Measurements from ENCODE around the gene CRADD. TPM values are rescaled to one million over a fixed set of nuclear protein-coding genes. Genes with fewer than 3 reads are reported as not detected.

The CRADD gene
- total and polyA plus RNA-seq, 10 of the 15 experiments (the other 5 are each of a cell fraction or from before 2014, with no cell fraction given) = 7.6 to 15.5 (median 11.7) TPM

GRCh38 chr12:93638095-93638494 is 39.1 kb upstream of the CRADD start:
- peaks cover 4% of the 10 kb centered on the region; the same call in 2 of the 3 replicates for H3K9me3 ChIP-seq (replicated peaks; ENCODE audit: control insufficient read depth, insufficient read depth, low read length)
- H3K79me2 ChIP-seq (ENCODE audit: control insufficient read depth, insufficient read depth, low read length) = no peaks in the 10 kb centered on the region
- no peaks in the 10 kb centered on the region for H4K20me1 ChIP-seq (ENCODE audit: control insufficient read depth, insufficient read depth)
- H2AFZ ChIP-seq (ENCODE audit: control insufficient read depth, low read depth, low read length) = no peak overlapping the region
- no peak for FAIRE-seq
- no peak overlapping the region for H3K9ac ChIP-seq (ENCODE audit: control insufficient read depth, insufficient read depth, low read length)
- 32% methylated on average over 2 of the region's 2 CpGs for WGBS (ENCODE audit: insufficient coverage, insufficient replicate concordance, low lambda C conversion rate, missing lambda C conversion rate)
- TF ChIP-seq NFYA (IDR thresholded peaks at IDR 0.05; ENCODE audit: borderline replicate concordance, low read depth, low read length) (no peak), IRF3 (IDR thresholded peaks at IDR 0.05) (no peak), MEF2B (IDR thresholded peaks at IDR 0.05; ENCODE audit: partially characterized antibody, poor library complexity, severe bottlenecking) (no peak), RB1 (IDR thresholded peaks at IDR 0.05; ENCODE audit: borderline replicate concordance) (no peak), SMAD5 (IDR thresholded peaks at IDR 0.05; ENCODE audit: low read depth) (no peak), SPI1 (IDR thresholded peaks at IDR 0.05; ENCODE audit: borderline replicate concordance, insufficient read depth, low read depth, low read length) (no peak), ZNF274 (IDR thresholded peaks at IDR 0.05; ENCODE audit: insufficient read depth, insufficient read length) (no peak), ETV6 (conservative IDR thresholded peaks at IDR 0.05 in 1 of 2, IDR thresholded peaks at IDR 0.05 in 1 of 2; ENCODE audit: borderline replicate concordance in 1 of 2, low read depth in 1 of 2) (no peak), SUPT20H (IDR thresholded peaks at IDR 0.05; ENCODE audit: borderline replicate concordance, control insufficient read depth, low read depth, low read length) (no peak), SIX5 (IDR thresholded peaks at IDR 0.05; ENCODE audit: low read depth, low read length, severe bottlenecking) (no peak), HCFC1 (IDR thresholded peaks at IDR 0.05; ENCODE audit: low read length) (no peak), MEF2A (IDR thresholded peaks at IDR 0.05; ENCODE audit: insufficient read depth, low read depth, low read length) (no peak)
- TF ChIP-seq, protein P1, sequence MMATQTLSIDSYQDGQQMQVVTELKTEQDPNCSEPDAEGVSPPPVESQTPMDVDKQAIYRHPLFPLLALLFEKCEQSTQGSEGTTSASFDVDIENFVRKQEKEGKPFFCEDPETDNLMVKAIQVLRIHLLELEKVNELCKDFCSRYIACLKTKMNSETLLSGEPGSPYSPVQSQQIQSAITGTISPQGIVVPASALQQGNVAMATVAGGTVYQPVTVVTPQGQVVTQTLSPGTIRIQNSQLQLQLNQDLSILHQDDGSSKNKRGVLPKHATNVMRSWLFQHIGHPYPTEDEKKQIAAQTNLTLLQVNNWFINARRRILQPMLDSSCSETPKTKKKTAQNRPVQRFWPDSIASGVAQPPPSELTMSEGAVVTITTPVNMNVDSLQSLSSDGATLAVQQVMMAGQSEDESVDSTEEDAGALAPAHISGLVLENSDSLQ (IDR thresholded peaks at IDR 0.05) = no peak
- no peak overlapping the region for H3K27ac ChIP-seq (ENCODE audit: control insufficient read depth, insufficient read depth)
- ChIA-PET POLR2A (no interaction called here), RAD21 (ENCODE audit: unreplicated experiment) (no interaction called here), CTCF (interaction anchor here (0.9 kb wide), 1 partner anchor 12 kb away, joined by 3 read pairs; no protein-coding TSS in a partner anchor), SMC1A (ENCODE audit: uncharacterized antibody, unreplicated experiment) (no interaction called here)
- in situ Hi-C loops (cut with MboI) (no loop called here), intact Hi-C loops (cut with micrococcal nuclease; ENCODE audit: unreplicated experiment) (no loop called here)
- BruUV-seq (replicated peaks) = no TSS peak
- H3K4me3 ChIP-seq = no peak overlapping the region
- H3K27me3 ChIP-seq (replicated peaks in 1 of 2; ENCODE audit: control insufficient read depth in 2 of 2, insufficient read depth in 2 of 2, low read length in 1 of 2) = no peaks in the 10 kb centered on the region
- no peaks in the 10 kb centered on the region for H3K4me1 ChIP-seq (ENCODE audit: control insufficient read depth, insufficient read depth, low read length)
- no peak overlapping the region for H3K4me2 ChIP-seq (ENCODE audit: control insufficient read depth, insufficient read depth)
- DNase-seq (ENCODE audit: low read depth, low spot score) = no peak
- no peak for ATAC-seq
- H3K36me3 ChIP-seq (ENCODE audit: control insufficient read depth in 2 of 2, insufficient read depth in 2 of 2, low read length in 1 of 2) = no peaks in the 10 kb centered on the region

Data from GM12878 (cell line).